Measurements from ENCODE around the gene TMEM121B. TPM values are rescaled to one million over a fixed set of nuclear protein-coding genes. Genes with fewer than 3 reads are reported as not detected.

TMEM121B gene
- total and polyA plus RNA-seq, 4 donors = 0.06 to 0.17 (median 0.10) TPM

GRCh38 chr22:17167486-17167885, 46.3 kb upstream of the TMEM121B start (continued):
- TF ChIP-seq RXRA (IDR thresholded peaks at IDR 0.05) = peak; percentile 93 to 96
- no peak for TF ChIP-seq ATF3 (IDR thresholded peaks at IDR 0.05)
- TF ChIP-seq RAD21 (IDR thresholded peaks at IDR 0.05) = peak; percentile 45 to 66

GRCh38 chr22:17164392-17165024, 43.3 kb upstream of the TMEM121B start:
- no peak for DNase-seq (ENCODE audit: low spot score)
- TF ChIP-seq CTCF (IDR thresholded peaks at IDR 0.05; ENCODE audit: low read depth, low read length, missing input control) (peak; percentile 1), FOXA1 (IDR thresholded peaks at IDR 0.05) (no peak), RAD21 (IDR thresholded peaks at IDR 0.05) (peak in 1 of 2 donors; percentile 12)
- 96% methylated on average over 3 of the region's 3 CpGs for WGBS
- H3K36me3 ChIP-seq (ENCODE audit: control insufficient read depth in 4 of 4, insufficient read depth in 3 of 4, low read depth in 1 of 4, low read length in 3 of 4) = no peaks in the 10 kb centered on the region
- H3K27ac ChIP-seq (ENCODE audit: low read depth in 1 of 2, low read length in 2 of 2) = no peak overlapping the region
- no peak overlapping the region for H3K9ac ChIP-seq (ENCODE audit: low read depth in 1 of 2, low read length in 2 of 2)
- no peak overlapping the region for H3K4me3 ChIP-seq (ENCODE audit: low read depth in 1 of 3, low read length in 3 of 3)
- no peaks in the 10 kb centered on the region for H3K9me3 ChIP-seq (ENCODE audit: control insufficient read depth in 4 of 4, low read length in 3 of 4)
- H3K4me1 ChIP-seq (ENCODE audit: control insufficient read depth in 4 of 4, insufficient read depth in 4 of 4, low read length in 3 of 4) = peaks cover 4 to 34% (median 26%) of the 10 kb centered on the region in 4 donors
- H3K27me3 ChIP-seq (ENCODE audit: control insufficient read depth in 4 of 4, insufficient read depth in 4 of 4, low read length in 3 of 4) = no peaks in the 10 kb centered on the region

GRCh38 chr22:17162731-17163130, 41.6 kb upstream of the TMEM121B start:
- no peaks in the 10 kb centered on the region for H3K36me3 ChIP-seq (ENCODE audit: control insufficient read depth in 4 of 4, insufficient read depth in 3 of 4, low read depth in 1 of 4, low read length in 3 of 4)
- no peaks in the 10 kb centered on the region for H3K9me3 ChIP-seq (ENCODE audit: control insufficient read depth in 4 of 4, low read length in 3 of 4)
- H3K4me1 ChIP-seq (ENCODE audit: control insufficient read depth in 4 of 4, insufficient read depth in 4 of 4, low read length in 3 of 4) = peaks cover 4 to 40% (median 30%) of the 10 kb centered on the region in 4 donors
- DNase-seq (ENCODE audit: low spot score) = no peak
- peak; percentile 27 for TF ChIP-seq ZBTB33 (IDR thresholded peaks at IDR 0.05)
- peak in 1 of 2 donors; percentile 35 for TF ChIP-seq EGR1 (IDR thresholded peaks at IDR 0.05; ENCODE audit: low read depth in 2 of 2)
- no peak for TF ChIP-seq HNF4G (IDR thresholded peaks at IDR 0.05)
- no peak for TF ChIP-seq TAF1 (conservative IDR thresholded peaks at IDR 0.05)
- peak; percentile 40 for TF ChIP-seq SP1 (IDR thresholded peaks at IDR 0.05)
- no peak for TF ChIP-seq ATF3 (IDR thresholded peaks at IDR 0.05)
- TF ChIP-seq MAX (IDR thresholded peaks at IDR 0.05) = peak; percentile 69
- peak; percentile 96 for TF ChIP-seq REST (IDR thresholded peaks at IDR 0.05)
- TF ChIP-seq GABPA (IDR thresholded peaks at IDR 0.05 in 1 of 2, conservative IDR thresholded peaks at IDR 0.05 in 1 of 2) = no peak
- TF ChIP-seq YY1 (IDR thresholded peaks at IDR 0.05) = peak; percentile 81
- TF ChIP-seq RAD21 (IDR thresholded peaks at IDR 0.05) = peak; percentile 8 to 28
- TF ChIP-seq FOXA2 (IDR thresholded peaks at IDR 0.05) = peak; percentile 85
- TF ChIP-seq RXRA (IDR thresholded peaks at IDR 0.05) = peak; percentile 45 to 87
- TF ChIP-seq HNF4A (conservative IDR thresholded peaks at IDR 0.05) = peak; percentile 68 to 81
- TF ChIP-seq NR2F2 (IDR thresholded peaks at IDR 0.05) = no peak
- TF ChIP-seq FOXA1 (IDR thresholded peaks at IDR 0.05) = peak; percentile 59
- TF ChIP-seq CTCF (IDR thresholded peaks at IDR 0.05; ENCODE audit: low read depth, low read length, missing input control) = no peak
- TF ChIP-seq JUND (IDR thresholded peaks at IDR 0.05) = peak; percentile 27 to 70
- no peak overlapping the region for H3K9ac ChIP-seq (ENCODE audit: low read depth in 1 of 2, low read length in 2 of 2)
- no peak overlapping the region for H3K4me3 ChIP-seq (ENCODE audit: low read depth in 1 of 3, low read length in 3 of 3)
- WGBS = 27% methylated on average over 8 of the region's 8 CpGs
- H3K27ac ChIP-seq (ENCODE audit: low read depth in 1 of 2, low read length in 2 of 2) = peak overlapping the region; percentile 52 to 74
- no peaks in the 10 kb centered on the region for H3K27me3 ChIP-seq (ENCODE audit: control insufficient read depth in 4 of 4, insufficient read depth in 4 of 4, low read length in 3 of 4)

All from liver (tissue), 9 donors.